Esophagus muscularis mucosa (tissue), 4 donors: ENCODE measurements around the gene C12orf60. TPM values are rescaled to one million over a fixed set of nuclear protein-coding genes. Genes with fewer than 3 reads are reported as not detected.

Experiments
- DNase-seq: peaks from one replicate; pipeline ENCODE4 v3.0.0-alpha.2; 2017; ENCODE audit errors: extremely low spot score
- H3K27ac ChIP-seq, 4 donors: fragments of 200-600 bp; sonication (generic); replicated peaks in 1 of 4; 1 replicate in 3 of 4; 2 replicates in 1 of 4; pipeline ENCODE4 v1.5.1; 2016 to 2019; ENCODE audit warnings: mild to moderate bottlenecking in 1 of 4
- H3K27me3 ChIP-seq, 4 donors: fragments of 200-600 bp; sonication (generic); one replicate each; pipeline versions ENCODE4 v1.5.1 to v1.6.0; 2016 to 2019
- H3K36me3 ChIP-seq, 4 donors: fragments of 200-600 bp; sonication (generic); one replicate each; pipeline ENCODE4 v1.5.1; 2016 to 2019
- H3K4me1 ChIP-seq, 4 donors: fragments of 200-600 bp; sonication (generic); one replicate each; pipeline ENCODE4 v1.5.1; 2016 to 2019
- H3K4me3 ChIP-seq, 4 donors: fragments of 200-600 bp; sonication (generic); 1 replicate in 2 of 4; 2 replicates in 2 of 4; pipeline ENCODE4 v1.5.1; 2016 to 2019; ENCODE audit warnings: mild to moderate bottlenecking in 4 of 4, moderate library complexity in 1 of 4
- H3K9me3 ChIP-seq, 4 donors: fragments of 200-600 bp; sonication (generic); 1 replicate in 3 of 4; 2 replicates in 1 of 4; pipeline ENCODE4 v1.5.1; 2016 to 2019
- EP300 ChIP-seq: sonication (generic); formaldehyde crosslinking; IDR thresholded peaks from one replicate; pipeline ENCODE4 v1.6.1; 2017; ENCODE audit warnings: antibody characterized with exemption
- POLR2A ChIP-seq: fragments of 450-650 bp; IDR thresholded peaks from one replicate; pipeline ENCODE4 v1.6.1; 2017; ENCODE audit warnings: antibody characterized with exemption, moderate library complexity, mild to moderate bottlenecking, low read depth
- POLR2AphosphoS5 ChIP-seq, 2 donors: sonication (generic); formaldehyde crosslinking; IDR thresholded peaks; one replicate each; pipeline ENCODE4 v1.6.1; 2017; ENCODE audit warnings: antibody characterized with exemption in 2 of 2
- WGBS: methylation state at CpG from one replicate; pipeline ENCODE4 v1.1.5; 2018; 5-methylcytosine and 5-hydroxymethylcytosine counted together
- intact Hi-C: fragments of 100-400 bp; cut with DNase I; formaldehyde crosslinking; loops from one replicate; pipeline ENCODE4 v1.15.1; 2023
- total RNA-seq, 4 donors: library from RNA; depleted of rRNA; stranded (reverse); fragments of >200 nt; gene quantifications; one replicate each; pipeline versions ENCODE4 v1.1.0 to v1.2.1, GENCODE V29; 2016
- TF ChIP-seq, protein P1 (sequence below), 3 experiments: fragments of 200-600 bp in 2 of 3; fragments of 450-650 bp in 1 of 3; sonication (generic) in 2 of 3; IDR thresholded peaks; one replicate each; pipeline ENCODE4 v1.5.1; 2017 to 2019; ENCODE audit warnings: antibody characterized with exemption in 3 of 3, mild to moderate bottlenecking in 2 of 3, moderate library complexity in 1 of 3

C12orf60 gene
- total RNA-seq, 4 donors from 2014 or later = 0.66 to 2.1 (median 1.1) TPM

DNA sequence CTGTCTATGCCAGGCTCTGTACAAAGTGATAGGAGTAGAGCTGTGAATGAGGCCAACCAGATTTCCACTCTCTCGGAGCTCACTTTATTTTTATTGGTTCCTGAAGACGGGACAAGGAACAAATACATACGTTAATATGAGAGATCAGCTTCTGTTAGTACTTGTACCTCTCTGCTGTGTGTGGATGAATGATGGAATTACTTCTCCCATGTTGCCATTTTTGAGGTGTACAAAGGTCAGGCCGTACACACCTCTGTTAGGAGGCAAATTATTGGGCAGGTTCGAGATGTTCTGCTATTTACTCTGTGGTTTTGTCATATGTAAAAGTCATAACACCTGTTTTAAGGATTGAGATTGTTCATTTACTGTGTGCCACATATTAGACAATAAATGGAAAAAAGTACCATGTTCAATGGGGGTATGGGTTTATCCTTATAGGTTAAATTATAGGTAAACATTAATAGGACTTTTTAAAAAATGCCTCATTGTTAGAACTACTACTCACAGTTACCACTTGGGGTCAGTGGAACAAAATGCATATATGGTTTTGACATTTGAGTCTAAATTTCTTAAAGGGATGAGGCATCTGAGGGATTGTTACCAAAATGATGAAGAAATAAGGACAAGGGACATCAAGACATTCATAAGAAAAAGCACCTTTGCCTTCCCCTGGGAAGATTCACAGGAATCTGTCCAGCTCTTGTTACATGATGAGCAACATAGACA, 27.1 kb upstream of the C12orf60 start:
- Histone ChIP-seq H3K4me3 (peak overlapping the region in 3 of 4 donors; percentile 88 to 91 (median 88)), H3K27ac (peak overlapping the region; percentile 92 to 98 (median 97)), H3K9me3 (no peaks in the 10 kb centered on the region), H3K36me3 (no peaks in the 10 kb centered on the region), H3K4me1 (peaks cover 5 to 33% (median 23%) of the 10 kb centered on the region in 4 donors), H3K27me3 (no peaks in the 10 kb centered on the region)
- intact Hi-C loops = loop anchor here (10.0 kb wide), 1 partner anchor 412 kb away; the partner anchor contains the start of gene ATF7IP
- WGBS = 88% methylated on average over 5 of the region's 5 CpGs
- no peak for TF ChIP-seq EP300
- TF ChIP-seq POLR2A = no peak
- TF ChIP-seq, protein P1, sequence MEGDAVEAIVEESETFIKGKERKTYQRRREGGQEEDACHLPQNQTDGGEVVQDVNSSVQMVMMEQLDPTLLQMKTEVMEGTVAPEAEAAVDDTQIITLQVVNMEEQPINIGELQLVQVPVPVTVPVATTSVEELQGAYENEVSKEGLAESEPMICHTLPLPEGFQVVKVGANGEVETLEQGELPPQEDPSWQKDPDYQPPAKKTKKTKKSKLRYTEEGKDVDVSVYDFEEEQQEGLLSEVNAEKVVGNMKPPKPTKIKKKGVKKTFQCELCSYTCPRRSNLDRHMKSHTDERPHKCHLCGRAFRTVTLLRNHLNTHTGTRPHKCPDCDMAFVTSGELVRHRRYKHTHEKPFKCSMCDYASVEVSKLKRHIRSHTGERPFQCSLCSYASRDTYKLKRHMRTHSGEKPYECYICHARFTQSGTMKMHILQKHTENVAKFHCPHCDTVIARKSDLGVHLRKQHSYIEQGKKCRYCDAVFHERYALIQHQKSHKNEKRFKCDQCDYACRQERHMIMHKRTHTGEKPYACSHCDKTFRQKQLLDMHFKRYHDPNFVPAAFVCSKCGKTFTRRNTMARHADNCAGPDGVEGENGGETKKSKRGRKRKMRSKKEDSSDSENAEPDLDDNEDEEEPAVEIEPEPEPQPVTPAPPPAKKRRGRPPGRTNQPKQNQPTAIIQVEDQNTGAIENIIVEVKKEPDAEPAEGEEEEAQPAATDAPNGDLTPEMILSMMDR (IDR thresholded peaks at IDR 0.05) = no peak
- TF ChIP-seq POLR2AphosphoS5 (IDR thresholded peaks at IDR 0.05) = no peak
- DNase-seq = no peak

DNA sequence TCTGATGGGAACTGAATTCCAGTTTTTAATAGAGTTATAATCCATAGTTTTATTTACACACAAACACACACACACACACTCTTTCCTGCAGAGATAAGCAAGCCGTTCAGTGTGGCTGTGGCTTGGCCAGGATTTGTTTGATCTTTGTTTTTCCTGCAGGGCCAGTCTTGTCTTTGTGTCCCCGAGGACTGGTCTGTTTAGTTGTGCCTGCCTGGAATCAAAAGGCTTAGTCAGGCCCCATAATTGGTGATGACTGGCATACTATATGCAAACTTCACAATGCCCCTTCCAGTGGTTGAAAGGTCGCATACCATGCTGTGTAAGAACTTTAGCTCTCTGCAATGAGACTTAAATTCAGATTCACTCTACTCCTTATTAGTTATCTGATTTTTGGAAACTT, 26.2 kb upstream of the C12orf60 start:
- Histone ChIP-seq H3K9me3 (no peaks in the 10 kb centered on the region), H3K36me3 (no peaks in the 10 kb centered on the region), H3K27ac (no peak overlapping the region), H3K27me3 (no peaks in the 10 kb centered on the region), H3K4me3 (no peak overlapping the region), H3K4me1 (peaks cover 4 to 26% (median 17%) of the 10 kb centered on the region in 4 donors)
- no peak for DNase-seq
- WGBS = 67% methylated on average over 3 of the region's 3 CpGs
- TF ChIP-seq, protein P1 (IDR thresholded peaks at IDR 0.05) = no peak
- TF ChIP-seq POLR2AphosphoS5 (IDR thresholded peaks at IDR 0.05) (no peak), POLR2A (no peak)
- intact Hi-C loops = loop anchor here (10.0 kb wide), 1 partner anchor 412 kb away; the partner anchor contains the start of gene ATF7IP

DNA sequence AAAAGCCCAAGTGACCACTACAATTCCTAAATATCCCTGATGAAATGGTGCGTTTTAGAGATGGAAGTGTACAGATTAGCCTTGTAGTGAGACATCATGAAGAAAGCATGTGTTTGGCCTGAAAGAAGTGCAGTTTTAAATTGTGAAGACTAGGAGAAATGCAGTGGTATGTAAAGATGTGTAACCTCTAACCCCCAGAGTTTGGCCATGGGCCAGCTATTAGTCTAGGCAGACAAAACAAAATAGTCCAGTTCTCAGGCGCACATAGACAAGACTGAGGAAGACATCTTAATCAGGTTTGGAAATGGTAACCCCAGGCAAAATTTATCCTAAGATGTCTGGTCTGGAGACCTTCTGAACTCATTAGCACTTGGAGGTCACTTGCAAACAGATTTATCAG, 23.6 kb upstream of the C12orf60 start:
- no peak for TF ChIP-seq POLR2AphosphoS5 (IDR thresholded peaks at IDR 0.05)
- no peak for TF ChIP-seq EP300
- no peak for TF ChIP-seq POLR2A
- TF ChIP-seq, protein P1 (IDR thresholded peaks at IDR 0.05) = no peak
- H3K36me3 ChIP-seq = peaks cover 0 to 7% (median 1%) of the 10 kb centered on the region in 4 donors
- WGBS = 92% methylated on average over 2 of the region's 2 CpGs
- H3K4me1 ChIP-seq = peaks cover 4 to 19% (median 14%) of the 10 kb centered on the region in 4 donors
- no peaks in the 10 kb centered on the region for H3K27me3 ChIP-seq
- DNase-seq = no peak
- intact Hi-C loops = loop anchor here (10.0 kb wide), 1 partner anchor 415 kb away; the partner anchor contains the start of gene ATF7IP
- no peak overlapping the region for H3K27ac ChIP-seq
- H3K4me3 ChIP-seq = no peak overlapping the region
- H3K9me3 ChIP-seq = no peaks in the 10 kb centered on the region

DNA sequence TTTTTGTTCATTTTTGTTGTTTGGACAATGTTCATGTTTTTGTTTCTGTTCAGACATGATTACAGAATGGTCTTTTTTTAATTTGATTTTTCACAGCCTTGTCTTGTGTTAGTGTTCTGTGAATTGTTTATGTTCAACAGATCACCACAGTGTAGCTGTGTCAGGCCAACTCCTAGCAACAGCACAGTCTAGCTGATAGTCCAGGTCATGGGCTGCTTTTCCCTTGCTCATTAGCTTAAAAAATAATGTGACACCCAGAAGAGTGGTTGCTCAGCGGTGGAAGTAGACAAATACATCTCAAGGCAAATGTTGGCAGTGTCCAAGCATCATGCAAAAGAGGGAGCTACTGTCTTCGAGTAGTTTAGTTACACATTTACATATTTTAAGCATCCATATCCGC, 22.6 kb upstream of the C12orf60 start:
- no peak overlapping the region for H3K27ac ChIP-seq
- intact Hi-C loops = no loop called here
- peaks cover 0 to 17% (median 10%) of the 10 kb centered on the region in 4 donors for H3K36me3 ChIP-seq
- H3K27me3 ChIP-seq = no peaks in the 10 kb centered on the region
- H3K9me3 ChIP-seq = no peaks in the 10 kb centered on the region
- no peak overlapping the region for H3K4me3 ChIP-seq
- no peak for TF ChIP-seq POLR2AphosphoS5 (IDR thresholded peaks at IDR 0.05)
- no peak for TF ChIP-seq EP300
- no peak for TF ChIP-seq POLR2A
- TF ChIP-seq, protein P1 (IDR thresholded peaks at IDR 0.05) = no peak
- DNase-seq = no peak
- peaks cover 2 to 11% (median 6%) of the 10 kb centered on the region in 4 donors for H3K4me1 ChIP-seq
- 89% methylated on average over 3 of the region's 3 CpGs for WGBS
